Smooth muscle cell (in vitro differentiated cells): ENCODE data around the gene OXSM. TPM values are rescaled to one million over a fixed set of nuclear protein-coding genes. Genes with fewer than 3 reads are reported as not detected.
A peak's percentile ranks its signal among the peaks of the same experiment; 100 is the strongest.

Experiments
- DNase-seq: peaks from one replicate; lab custom pipeline; 2025; ENCODE audit not compliant: unreplicated experiment; lab: John Stamatoyannopoulos, UW
- H2AFZ ChIP-seq: fragments of 200-600 bp; sonication (generic); 2 replicates; pipeline ENCODE4 v1.6.0; 2016; ENCODE audit warnings: antibody characterized with exemption, low read depth, mild to moderate bottlenecking
- H3F3A ChIP-seq: fragments of 200-600 bp; sonication (generic); 2 replicates; pipeline ENCODE4 v1.6.0; 2017; ENCODE audit warnings: antibody characterized with exemption, low read depth
- H3K27ac ChIP-seq: fragments of 200-600 bp; sonication (generic); 2 replicates; pipeline ENCODE4 v1.5.1; 2016; ENCODE audit warnings: low read depth, mild to moderate bottlenecking
- H3K27me3 ChIP-seq: fragments of 200-600 bp; sonication (generic); 2 replicates; pipeline ENCODE4 v1.6.1; 2016; ENCODE audit warnings: low read depth, mild to moderate bottlenecking
- H3K36me3 ChIP-seq: fragments of 200-600 bp; sonication (generic); 2 replicates; pipeline ENCODE4 v1.5.1; 2016; ENCODE audit warnings: low read depth
- H3K4me1 ChIP-seq: fragments of 200-600 bp; sonication (generic); 2 replicates; pipeline ENCODE4 v1.5.1; 2016; ENCODE audit warnings: low read depth
- H3K4me2 ChIP-seq: fragments of 200-600 bp; sonication (generic); 2 replicates; pipeline ENCODE4 v1.6.0; 2016; ENCODE audit warnings: mild to moderate bottlenecking
- H3K4me3 ChIP-seq: fragments of 200-600 bp; sonication (generic); 2 replicates; pipeline ENCODE4 v1.5.1; 2016; ENCODE audit warnings: mild to moderate bottlenecking
- H3K79me2 ChIP-seq: fragments of 200-600 bp; sonication (generic); 2 replicates; pipeline ENCODE4 v1.6.0; 2016; ENCODE audit warnings: low read depth, mild to moderate bottlenecking
- H3K9ac ChIP-seq: fragments of 200-600 bp; sonication (generic); 2 replicates; pipeline ENCODE4 v1.6.0; 2016; ENCODE audit warnings: low read depth
- H3K9me3 ChIP-seq: fragments of 200-600 bp; sonication (generic); replicated peaks from 2 replicates; pipeline ENCODE4 v1.5.1; 2016; ENCODE audit warnings: low read depth
- H4K20me1 ChIP-seq: fragments of 200-600 bp; sonication (generic); 2 replicates; pipeline ENCODE4 v1.6.0; 2016; ENCODE audit warnings: low read depth
- CTCF ChIP-seq: fragments of 200-600 bp; sonication (generic); IDR thresholded peaks from 2 replicates; pipeline ENCODE4 v1.5.1; 2017; ENCODE audit warnings: borderline replicate concordance, mild to moderate bottlenecking, antibody characterized with exemption; ENCODE audit not compliant: insufficient read depth, poor library complexity, severe bottlenecking
- WGBS: methylation state at CpG from one replicate; pipeline ENCODE4 v1.1.7; 2016; ENCODE audit warnings: low lambda C conversion rate; 5-methylcytosine and 5-hydroxymethylcytosine counted together
- polyA plus RNA-seq: library from polyadenylated mRNA; unstranded; fragments of >200 nt; fragmentation: Nextera tagmentation; extraction: Ambion mirVana; gene quantifications from 2 replicates; pipeline ENCODE4 v1.2.1, GENCODE V29; 2016
- total RNA-seq: library from RNA; depleted of rRNA; stranded (reverse); fragments of >200 nt; gene quantifications from 2 replicates; pipeline ENCODE4 v1.2.3, GENCODE V29; 2014

The OXSM gene
- total and polyA plus RNA-seq, 2 experiments from 2014 or later, result 7.3 to 9.9 TPM

- peak overlapping the region; percentile 66 for H3K9ac ChIP-seq
These were observed 7.9 kb upstream of the OXSM start for GRCh38 chr3:25781758-25782594.

GRCh38 chr3:25782636-25782937, 7.3 kb upstream of the OXSM start:
- no peaks in the 10 kb centered on the region for H3K27me3 ChIP-seq
- H3K4me2 ChIP-seq, result peak overlapping the region; percentile 88
- 1% methylated on average over 14 of the region's 14 CpGs for WGBS
- peak overlapping the region; percentile 66 for H3K9ac ChIP-seq
- no peak for TF ChIP-seq CTCF
- H3K79me2 ChIP-seq, result peaks cover 33% of the 10 kb centered on the region
- H3K27ac ChIP-seq, result no peak overlapping the region
- peaks cover 26% of the 10 kb centered on the region for H4K20me1 ChIP-seq
- peaks cover 11% of the 10 kb centered on the region for H3K4me1 ChIP-seq
- peak overlapping the region; percentile 100 for H3K4me3 ChIP-seq
- peaks cover 5% of the 10 kb centered on the region for H3K36me3 ChIP-seq
- no peaks in the 10 kb centered on the region for H3K9me3 ChIP-seq
- peak overlapping the region; percentile 91 for H2AFZ ChIP-seq
- H3F3A ChIP-seq, result no peaks in the 10 kb centered on the region
- no peak for DNase-seq

More at GRCh38 chr3:25781758-25782594, 7.9 kb upstream of the OXSM start:
- no peaks in the 10 kb centered on the region for H3K9me3 ChIP-seq
- H2AFZ ChIP-seq, result no peak overlapping the region
- peak overlapping the region; percentile 100 for H3K4me3 ChIP-seq
- H3K4me1 ChIP-seq, result peaks cover 11% of the 10 kb centered on the region
- no peak overlapping the region for H3K27ac ChIP-seq
- peaks cover 33% of the 10 kb centered on the region for H3K79me2 ChIP-seq
- peaks cover 26% of the 10 kb centered on the region for H4K20me1 ChIP-seq
- no peaks in the 10 kb centered on the region for H3F3A ChIP-seq
- 76% methylated on average over 3 of the region's 3 CpGs for WGBS
- peaks cover 8% of the 10 kb centered on the region for H3K36me3 ChIP-seq
- DNase-seq, result no peak
- no peaks in the 10 kb centered on the region for H3K27me3 ChIP-seq
- peak overlapping the region; percentile 88 for H3K4me2 ChIP-seq
- TF ChIP-seq CTCF, result no peak

- Histone ChIP-seq H3K4me3 (peak within 1 kb of the TSS; percentile 100), H3K9ac (peak within 1 kb of the TSS; percentile 66), H3K79me2 (peaks cover 33% of the 10 kb centered on the region), H4K20me1 (peaks cover 26% of the 10 kb centered on the region), H2AFZ (peak within 1 kb of the TSS; percentile 91), H3F3A (no peaks in the 10 kb centered on the region), H3K36me3 (no peaks in the 10 kb centered on the region), H3K9me3 (no peaks in the 10 kb centered on the region), H3K4me2 (peak within 1 kb of the TSS; percentile 88), H3K27me3 (no peaks in the 10 kb centered on the region), H3K27ac (no peak within 1 kb of the TSS), H3K4me1 (peaks cover 11% of the 10 kb centered on the region)
- peak; percentile 77 for DNase-seq
- WGBS, result 1% methylated on average over 48 of the region's 72 CpGs
- no peak for TF ChIP-seq CTCF
These were observed 6.8 kb upstream of the OXSM start, which contains the start of gene NGLY1 for GRCh38 chr3:25782938-25783660. TSS of gene NGLY1 (minus strand) at chr3:25783443. CDS start at chr3:25783390, 53 bp downstream.
